ENCODE results near the gene CZIB. TPM values are rescaled to one million over a fixed set of nuclear protein-coding genes. Genes with fewer than 3 reads are reported as not detected.

CZIB gene
- total RNA-seq, 1 donor from 2014 or later = 48.9 TPM

DNA sequence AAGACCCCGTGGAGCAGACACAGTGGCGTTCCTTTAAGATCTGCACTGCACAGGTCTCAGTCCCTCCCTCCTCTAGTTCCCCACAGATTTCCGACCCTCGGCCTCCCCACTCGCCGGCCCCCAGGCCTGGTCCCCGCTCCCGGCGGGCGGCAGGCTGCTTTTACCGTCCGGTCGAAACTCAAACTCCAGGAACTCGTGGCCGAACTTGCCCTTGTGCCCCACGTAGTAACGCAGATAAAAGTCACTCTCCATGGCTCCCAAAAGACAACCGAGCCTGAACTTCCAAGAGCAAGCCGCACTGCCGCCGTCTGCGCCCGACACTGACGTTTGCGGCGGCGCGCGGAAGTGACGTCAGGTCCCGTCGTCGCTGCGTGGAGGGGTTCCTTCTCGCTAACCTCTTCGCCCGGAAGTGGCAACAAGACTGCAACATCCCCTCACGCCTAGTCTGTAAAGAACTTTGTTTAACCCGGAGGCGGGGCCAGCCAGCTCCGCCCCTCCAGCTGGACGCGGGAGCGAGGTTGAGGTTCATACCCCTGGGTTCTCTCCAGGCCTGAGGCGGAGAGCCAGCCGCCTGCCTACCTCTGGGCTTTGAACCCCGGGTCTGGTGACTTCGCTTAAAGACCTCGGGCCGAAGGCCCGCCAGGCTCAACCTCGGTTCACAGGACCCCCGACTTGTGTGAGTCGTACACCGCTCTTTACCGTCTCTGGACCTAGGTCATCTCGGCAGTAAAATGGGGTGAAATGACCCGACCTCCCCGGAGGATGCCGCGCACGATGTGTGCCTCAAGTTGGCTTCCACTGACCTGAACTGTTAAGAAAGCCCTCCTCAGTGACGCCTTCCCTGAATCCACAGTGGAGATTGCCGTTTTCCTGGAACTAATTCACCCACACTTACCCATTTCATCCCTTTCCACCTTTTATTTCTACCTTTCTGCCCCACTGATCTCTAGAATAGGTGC is 18.0 kb upstream of the CZIB start, which contains the start of gene MAGOH:
TSS of gene MAGOH (minus strand) at position 322 of the 959 bp plus-strand sequence. CDS start at position 252, 70 bp downstream.
- DNase-seq (peak; percentile 93), ATAC-seq (ENCODE audit: low read depth) (peak; percentile 100)
- POLR2A ChIA-PET = interaction anchor here (0.6 to 1.9 kb wide), 6 partner anchors 8 to 514 kb away, joined by 3 to 16 read pairs (median 6); partner anchors contain the start of gene CZIB
- peaks cover 36% of the 10 kb centered on the region for H3K36me3 Mint-ChIP-seq (ENCODE audit: low read depth)
- intact Hi-C loops (cut with micrococcal nuclease) = loop anchor here (1.0 to 2.0 kb wide), 5 partner anchors 18 to 814 kb away; partner anchors contain the start of genes CPT2, CZIB, TCEANC2 and TMEM59
- H3K4me1 Mint-ChIP-seq = peaks cover 32% of the 10 kb centered on the region
- H3K9me3 Mint-ChIP-seq = no peaks in the 10 kb centered on the region
- H3K4me3 Mint-ChIP-seq = peak within 1 kb of the TSS; percentile 97
- H3K27ac Mint-ChIP-seq = peak within 1 kb of the TSS; percentile 91
- H3K27me3 Mint-ChIP-seq = no peaks in the 10 kb centered on the region
- TF ChIP-seq CTCF (IDR thresholded peaks at IDR 0.05) = no peak
- CTCF ChIA-PET = no interaction called here

DNA sequence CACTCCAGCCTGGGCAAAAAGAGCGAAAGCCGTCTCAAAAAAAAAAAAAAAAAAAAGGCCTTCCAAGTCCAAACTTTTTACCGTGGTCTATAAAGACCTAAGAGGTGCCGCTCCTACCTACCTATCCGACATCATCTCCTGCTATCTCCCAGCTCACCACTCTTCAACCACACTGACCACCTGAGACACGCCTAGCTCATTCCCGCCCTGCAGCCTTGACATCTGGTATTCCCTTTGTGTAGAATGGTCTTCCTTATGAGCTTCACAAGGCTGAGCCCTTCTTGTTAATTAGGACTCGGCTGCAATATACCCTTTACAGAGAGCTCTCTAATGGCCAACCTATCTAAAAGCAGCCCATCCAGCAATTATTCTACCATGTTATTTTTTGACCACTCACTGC is 17.2 kb upstream of the CZIB start:
- ChIA-PET CTCF (no interaction called here), POLR2A (interaction anchor here (0.6 to 1.9 kb wide), 5 partner anchors 17 to 89 kb away, joined by 3 to 16 read pairs (median 4); partner anchors contain the start of gene CZIB)
- H3K27me3 Mint-ChIP-seq = no peaks in the 10 kb centered on the region
- H3K9me3 Mint-ChIP-seq = no peaks in the 10 kb centered on the region
- H3K4me1 Mint-ChIP-seq = peaks cover 32% of the 10 kb centered on the region
- peak overlapping the region; percentile 97 for H3K4me3 Mint-ChIP-seq
- intact Hi-C loops (cut with micrococcal nuclease) = loop anchor here (1.0 to 2.0 kb wide), 5 partner anchors 17 to 815 kb away; partner anchors contain the start of genes CPT2, CZIB, TCEANC2 and TMEM59
- no peak for TF ChIP-seq CTCF (IDR thresholded peaks at IDR 0.05)
- no peak for DNase-seq
- H3K36me3 Mint-ChIP-seq (ENCODE audit: low read depth) = peaks cover 44% of the 10 kb centered on the region
- H3K27ac Mint-ChIP-seq = peak overlapping the region; percentile 91
- ATAC-seq (ENCODE audit: low read depth) = no peak

DNA sequence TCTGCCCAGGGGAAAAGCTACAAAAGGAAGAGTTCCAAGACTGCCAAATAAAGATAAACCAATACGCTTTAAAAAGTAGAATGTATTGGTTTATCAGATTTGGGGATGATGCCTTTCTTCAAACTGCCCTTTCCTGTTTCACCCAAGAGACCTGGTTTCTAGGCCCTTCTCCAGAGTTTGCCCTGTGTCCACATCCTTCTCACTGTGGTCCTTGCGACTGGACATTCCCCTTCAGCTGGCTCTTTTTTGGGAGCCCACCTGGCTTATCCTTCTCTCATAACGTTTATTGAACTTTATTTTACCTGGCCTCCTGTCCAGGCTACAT is 490 bp upstream of the CZIB start:
- CTCF ChIA-PET = no interaction called here
- POLR2A ChIA-PET = interaction anchor here (1.0 to 2.5 kb wide), 3 partner anchors 15 to 106 kb away, joined by 3 to 9 read pairs (median 5); partner anchors contain the start of gene MAGOH
- H3K4me1 Mint-ChIP-seq = peaks cover 20% of the 10 kb centered on the region

GRCh38 chr1:53219711-53220110 is 723 bp downstream of the CZIB start:
- intact Hi-C loops (cut with micrococcal nuclease) = loop anchor here (1.0 to 10.0 kb wide), 5 partner anchors 19 to 1165 kb away; partner anchors contain the start of genes BTF3L4, CPT2, IFT25 and LRRC42
- ATAC-seq (ENCODE audit: low read depth) (no peak), DNase-seq (no peak)
- Mint-ChIP-seq H3K36me3 (ENCODE audit: low read depth) (peaks cover 37% of the 10 kb centered on the region), H3K4me3 (peak overlapping the region; percentile 94), H3K27me3 (no peaks in the 10 kb centered on the region), H3K9me3 (no peaks in the 10 kb centered on the region), H3K4me1 (peaks cover 20% of the 10 kb centered on the region), H3K27ac (peak overlapping the region; percentile 97)
- CTCF ChIA-PET = no interaction called here
- TF ChIP-seq CTCF (IDR thresholded peaks at IDR 0.05) = no peak
- POLR2A ChIA-PET = interaction anchor here (1.0 to 2.5 kb wide), 9 partner anchors 9 to 517 kb away, joined by 3 to 16 read pairs (median 5); partner anchors contain the start of genes CPT2 and MAGOH

More for the DNA sequence above, 490 bp upstream of the CZIB start:
- no peaks in the 10 kb centered on the region for H3K9me3 Mint-ChIP-seq
- H3K4me3 Mint-ChIP-seq = peak overlapping the region; percentile 94
- no peak for TF ChIP-seq CTCF (IDR thresholded peaks at IDR 0.05)
- ATAC-seq (ENCODE audit: low read depth) (no peak), DNase-seq (no peak)
- H3K27me3 Mint-ChIP-seq = no peaks in the 10 kb centered on the region
- peaks cover 31% of the 10 kb centered on the region for H3K36me3 Mint-ChIP-seq (ENCODE audit: low read depth)
- intact Hi-C loops (cut with micrococcal nuclease) = loop anchor here (1.0 to 10.0 kb wide), 5 partner anchors 17 to 1166 kb away; partner anchors contain the start of genes BTF3L4, CPT2, IFT25 and LRRC42
- peak overlapping the region; percentile 97 for H3K27ac Mint-ChIP-seq
